GM23338 (cell line): ENCODE data around the gene DST. TPM values are rescaled to one million over a fixed set of nuclear protein-coding genes. Genes with fewer than 3 reads are reported as not detected.

Experiments used
- ATAC-seq: fragments of 200-7000 bp; cut with Tn5 transposase; 3 replicates; pipeline ENCODE4 v1.9.1; 2020
- DNase-seq: peaks from one replicate; pipeline ENCODE4 v3.0.0-alpha.2; 2015; ENCODE audit warnings: low spot score
- H2AFZ ChIP-seq: fragments of 200-600 bp; sonication (generic); 2 replicates; pipeline ENCODE4 v1.8.0; 2016; ENCODE audit warnings: antibody characterized with exemption, mild to moderate bottlenecking, moderate library complexity
- H3F3A ChIP-seq: fragments of 200-600 bp; sonication (generic); replicated peaks from 2 replicates; pipeline ENCODE4 v1.8.0; 2017; ENCODE audit warnings: antibody characterized with exemption, mixed run types, low read depth
- H3K27ac ChIP-seq: fragments of 200-600 bp; sonication (generic); 2 replicates; pipeline ENCODE4 v1.6.1; 2016; ENCODE audit warnings: low read depth
- H3K27me3 ChIP-seq: fragments of 200-600 bp; sonication (generic); 2 replicates; pipeline ENCODE4 v1.8.0; 2016; ENCODE audit warnings: mild to moderate bottlenecking, mixed run types, moderate library complexity; ENCODE audit not compliant: insufficient read depth
- H3K36me3 ChIP-seq: fragments of 200-600 bp; sonication (generic); 2 replicates; pipeline ENCODE4 v1.8.0; 2016; ENCODE audit warnings: mild to moderate bottlenecking; ENCODE audit not compliant: insufficient read depth
- H3K4me1 ChIP-seq: fragments of 200-600 bp; sonication (generic); 2 replicates; pipeline ENCODE4 v1.8.0; 2016; ENCODE audit warnings: mild to moderate bottlenecking, moderate library complexity; ENCODE audit not compliant: insufficient read depth
- H3K4me2 ChIP-seq: fragments of 200-600 bp; sonication (generic); 2 replicates; pipeline ENCODE4 v1.7.1; 2017; ENCODE audit warnings: mixed run types
- H3K4me3 ChIP-seq: fragments of 200-600 bp; sonication (generic); 2 replicates; pipeline ENCODE4 v1.6.1; 2016; ENCODE audit warnings: mixed run types
- H3K79me2 ChIP-seq: fragments of 200-600 bp; sonication (generic); replicated peaks from 2 replicates; pipeline ENCODE4 v1.8.0; 2017; ENCODE audit warnings: mild to moderate bottlenecking; ENCODE audit not compliant: insufficient read depth
- H3K9me2 ChIP-seq: fragments of 200-600 bp; sonication (generic); 2 replicates; pipeline ENCODE4 v1.8.0; 2017; ENCODE audit not compliant: insufficient read depth
- H4K20me1 ChIP-seq: fragments of 200-600 bp; sonication (generic); replicated peaks from 2 replicates; pipeline ENCODE4 v1.8.0; 2017; ENCODE audit warnings: mild to moderate bottlenecking; ENCODE audit not compliant: insufficient read depth
- H3K27ac Mint-ChIP-seq: 2 replicates; pipeline ENCODE4 v1.8.0; 2020; ENCODE audit warnings: inconsistent platforms, mild to moderate bottlenecking, moderate library complexity, mixed read lengths
- H3K27me3 Mint-ChIP-seq: 3 replicates; pipeline ENCODE4 v1.8.0; 2022; ENCODE audit warnings: low read depth, mild to moderate bottlenecking, moderate library complexity, mixed read lengths, inconsistent platforms; ENCODE audit not compliant: insufficient read depth, poor library complexity
- H3K36me3 Mint-ChIP-seq: 3 replicates; pipeline ENCODE4 v1.8.0; 2021; ENCODE audit warnings: low read depth, mild to moderate bottlenecking, inconsistent platforms, moderate library complexity, mixed read lengths
- H3K4me1 Mint-ChIP-seq: 3 replicates; pipeline ENCODE4 v1.8.0; 2020; ENCODE audit warnings: mild to moderate bottlenecking, inconsistent platforms, mixed read lengths
- H3K4me3 Mint-ChIP-seq: 3 replicates; pipeline ENCODE4 v1.8.0; 2021; ENCODE audit warnings: moderate library complexity, mild to moderate bottlenecking, inconsistent platforms, mixed read lengths
- H3K9me3 Mint-ChIP-seq: 3 replicates; pipeline ENCODE4 v1.8.0; 2020; ENCODE audit warnings: moderate library complexity, mild to moderate bottlenecking, inconsistent platforms, mixed read lengths
- CTCF ChIP-seq, 2 experiments: fragments of 200-600 bp in 1 of 2; sonication (generic) in 1 of 2; conservative IDR thresholded peaks; 2 replicates each; pipeline versions ENCODE4 v1.5.1 to v1.6.1; 2016 to 2017; ENCODE audit warnings: antibody characterized with exemption in 2 of 2, low read depth in 2 of 2, mild to moderate bottlenecking in 2 of 2, moderate library complexity in 1 of 2
- ETS1 ChIP-seq: IDR thresholded peaks from 2 replicates; pipeline ENCODE4 v1.6.1; 2016; ENCODE audit warnings: antibody characterized with exemption
- EZH2 ChIP-seq: fragments of 200-600 bp; sonication (generic); IDR thresholded peaks from one replicate; pipeline ENCODE4 v1.8.0; 2017; ENCODE audit warnings: antibody characterized with exemption, mild to moderate bottlenecking, low read depth; ENCODE audit not compliant: unreplicated experiment
- POLR2AphosphoS5 ChIP-seq: IDR thresholded peaks from 2 replicates; pipeline ENCODE4 v1.6.1; 2016; ENCODE audit warnings: antibody characterized with exemption, low read depth
- REST ChIP-seq: IDR thresholded peaks from one replicate; pipeline ENCODE4 v1.6.1; 2018; ENCODE audit warnings: antibody characterized with exemption; ENCODE audit not compliant: unreplicated experiment
- STAT1 ChIP-seq: IDR thresholded peaks from one replicate; pipeline ENCODE4 v1.6.1; 2016; ENCODE audit warnings: antibody characterized with exemption; ENCODE audit not compliant: unreplicated experiment
- ZNF114 ChIP-seq: fragments of 250-450 bp; sonication (Bioruptor Pico); IDR thresholded peaks from 2 replicates; pipeline ENCODE4 v1.5.0; 2020; ENCODE audit warnings: mild to moderate bottlenecking, moderate library complexity
- ZNF462 ChIP-seq: fragments of 250-450 bp; sonication (Bioruptor Pico); IDR thresholded peaks from 2 replicates; pipeline ENCODE4 v1.5.0; 2020; ENCODE audit warnings: mild to moderate bottlenecking, moderate library complexity
- polyA plus RNA-seq: library from polyadenylated mRNA; unstranded; fragments of >200 nt; fragmentation: Nextera tagmentation; extraction: Ambion mirVana; gene quantifications from 2 replicates; pipeline ENCODE4 v1.2.1, GENCODE V29; 2016
- total RNA-seq: library from RNA; depleted of rRNA; stranded (reverse); fragments of >200 nt; shearing (Covaris generic); gene quantifications from 2 replicates; pipeline ENCODE4 v1.2.3, GENCODE V29; 2014

DST gene
- total and polyA plus RNA-seq, 2 experiments from 2014 or later: 88.7 to 188 TPM

DNA sequence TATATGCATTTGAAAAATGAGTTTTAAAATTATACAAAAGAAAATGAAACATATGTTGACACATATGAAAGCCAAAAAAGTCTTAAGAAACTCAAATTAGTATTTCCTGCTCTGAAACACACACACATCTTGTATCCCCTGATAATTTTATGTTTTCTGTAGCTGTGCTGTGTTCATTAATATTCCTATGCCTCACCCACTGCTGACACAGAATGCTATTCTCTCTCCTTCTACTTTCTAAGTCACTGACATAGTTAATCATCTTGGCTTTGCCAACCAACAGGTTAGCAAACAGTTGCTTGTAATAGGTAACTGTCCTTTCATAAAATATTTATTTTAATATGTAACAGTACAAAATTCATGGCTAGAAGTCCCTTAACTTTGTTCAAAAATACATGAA is 140.7 kb downstream of the DST start:
- Histone ChIP-seq H3F3A (no peaks in the 10 kb centered on the region), H3K4me3 (no peak overlapping the region), H3K9me2 (no peaks in the 10 kb centered on the region), H3K36me3 (peaks cover 3% of the 10 kb centered on the region), H2AFZ (no peak overlapping the region), H3K27ac (no peak overlapping the region), H3K4me2 (no peak overlapping the region), H3K79me2 (no peaks in the 10 kb centered on the region), H4K20me1 (no peaks in the 10 kb centered on the region), H3K4me1 (no peaks in the 10 kb centered on the region), H3K27me3 (no peaks in the 10 kb centered on the region)
- no peaks in the 10 kb centered on the region for H3K27me3 Mint-ChIP-seq
- no peak overlapping the region for H3K27ac Mint-ChIP-seq
- TF ChIP-seq CTCF (conservative IDR thresholded peaks at IDR 0.05; ENCODE audit: low read depth in 2 of 2) (no peak), EZH2 (no peak), POLR2AphosphoS5 (no peak), ZNF462 (CRISPR knock-in tag) (no peak), REST (no peak), ZNF114 (CRISPR knock-in tag) (no peak), ETS1 (no peak), STAT1 (no peak)
- H3K36me3 Mint-ChIP-seq: peaks cover 23% of the 10 kb centered on the region
- no peaks in the 10 kb centered on the region for H3K9me3 Mint-ChIP-seq
- H3K4me1 Mint-ChIP-seq: no peaks in the 10 kb centered on the region
- no peak for ATAC-seq
- no peak overlapping the region for H3K4me3 Mint-ChIP-seq
- no peak for DNase-seq
